GM19328 (cell line): ENCODE measurements around the gene HELZ2.
"Not testable (repeated sequence)": the region's sequence is repeated elsewhere in the genome, so short reads cannot be mapped to it uniquely, and the experiment has no call there.

Experiments used
- ATAC-seq: cut with Tn5 transposase; IDR thresholded peaks from one replicate; pipeline ENCODE4 v1.9.1; 2021; ENCODE audit warnings: mild to moderate bottlenecking, moderate library complexity; ENCODE audit not compliant: unreplicated experiment

The HELZ2 gene

GRCh38 chr20:63574156-63574828 lies at the start of gene HELZ2:
TSS of gene HELZ2 (minus strand) at chr20:63574239. CDS start at chr20:63572385, 1,854 bp downstream.
- ATAC-seq = no peak

- no peak for ATAC-seq
These were observed 48.7 kb upstream of the HELZ2 start for GRCh38 chr20:63622732-63623131.

- no peak for ATAC-seq
These were observed 48.1 kb upstream of the HELZ2 start for GRCh38 chr20:63622096-63622495.

GRCh38 chr20:63620991-63621390 lies 47.0 kb upstream of the HELZ2 start:
- ATAC-seq = no peak

GRCh38 chr20:63619505-63619904 lies 45.5 kb upstream of the HELZ2 start:
- ATAC-seq = no peak

GRCh38 chr20:63619086-63619485 lies 45.0 kb upstream of the HELZ2 start:
- no peak for ATAC-seq

- ATAC-seq = no peak
These were observed 44.4 kb upstream of the HELZ2 start for GRCh38 chr20:63618291-63618980.

GRCh38 chr20:63617876-63618265 lies 43.8 kb upstream of the HELZ2 start:
- ATAC-seq = no peak

GRCh38 chr20:63617092-63617875 lies 43.2 kb upstream of the HELZ2 start:
- no peak for ATAC-seq

- ATAC-seq = not testable (repeated sequence)
These were observed 40.0 kb upstream of the HELZ2 start for GRCh38 chr20:63613863-63614594.

- no peak for ATAC-seq
These were observed 38.4 kb upstream of the HELZ2 start for GRCh38 chr20:63612276-63612931.

GRCh38 chr20:63611646-63612045 lies 37.6 kb upstream of the HELZ2 start:
- no peak for ATAC-seq

- no peak for ATAC-seq
These were observed 36.8 kb upstream of the HELZ2 start for GRCh38 chr20:63610581-63611435.

GRCh38 chr20:63606686-63607085 lies 32.6 kb upstream of the HELZ2 start:
- no peak for ATAC-seq

- no peak for ATAC-seq
These were observed 28.3 kb upstream of the HELZ2 start for GRCh38 chr20:63602321-63602720.

- ATAC-seq = not testable (repeated sequence)
These were observed 27.6 kb upstream of the HELZ2 start for GRCh38 chr20:63601679-63602078.

- no peak for ATAC-seq
These were observed 25.5 kb upstream of the HELZ2 start for GRCh38 chr20:63599396-63600050.

- ATAC-seq = no peak
These were observed 24.7 kb upstream of the HELZ2 start for GRCh38 chr20:63598479-63599395.
